Measurements from ENCODE around the gene UBE2G1.

DNA sequence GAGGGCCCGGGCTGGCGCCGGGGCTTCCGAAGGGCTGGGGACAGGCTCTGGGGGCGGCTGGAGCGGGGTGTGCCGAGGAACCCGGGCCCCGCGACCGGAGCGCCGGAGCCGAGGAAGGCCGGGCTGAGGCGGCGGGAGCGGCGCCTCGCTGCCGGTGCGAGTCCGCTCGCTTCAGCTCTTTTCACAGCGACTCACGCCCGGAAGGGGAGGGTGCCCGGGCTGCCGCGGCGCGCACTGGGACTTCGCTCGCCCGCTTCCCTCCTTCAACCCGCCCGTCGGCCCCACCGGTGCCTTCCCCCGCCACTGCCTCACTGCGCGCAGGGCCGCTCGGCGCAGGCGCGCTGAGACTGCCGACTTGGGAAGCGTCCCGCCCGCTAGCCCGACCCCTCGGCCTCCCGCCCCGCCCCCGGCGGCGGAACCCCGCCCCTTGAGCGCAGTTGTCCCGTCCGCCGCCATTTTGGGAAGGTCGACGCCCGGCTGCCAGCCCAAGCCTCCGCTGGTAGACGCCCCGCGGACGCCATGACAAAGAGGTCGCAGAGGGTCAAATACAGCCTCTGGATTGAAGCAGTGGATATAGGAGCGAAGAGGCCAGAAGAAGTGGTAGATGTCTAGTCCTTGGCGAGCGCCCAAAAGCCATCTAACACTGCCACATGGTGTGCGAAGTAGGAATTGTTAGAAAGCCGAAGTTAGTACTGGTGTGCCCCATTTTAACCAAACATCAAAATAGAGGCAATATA lies at the start of gene UBE2G1:
- TF ChIP-seq MXI1 (IDR thresholded peaks at IDR 0.05; ENCODE audit: low read depth, low read length) (no peak), CHD1 (IDR thresholded peaks at IDR 0.05; ENCODE audit: low read length) (no peak), POLR2AphosphoS5 (IDR thresholded peaks at IDR 0.05; ENCODE audit: control insufficient read depth, insufficient read depth, low read depth, low read length) (peak; percentile 67), ZFP36 (IDR thresholded peaks at IDR 0.05; ENCODE audit: low read depth, low read length, partially characterized antibody) (no peak), FOS (IDR thresholded peaks at IDR 0.05; ENCODE audit: extremely low read depth, insufficient read length) (no peak), CBX8 (IDR thresholded peaks at IDR 0.05; ENCODE audit: borderline replicate concordance, extremely low read depth, low read depth, low read length, poor library complexity, severe bottlenecking) (no peak)
- TF ChIP-seq, protein P1, sequence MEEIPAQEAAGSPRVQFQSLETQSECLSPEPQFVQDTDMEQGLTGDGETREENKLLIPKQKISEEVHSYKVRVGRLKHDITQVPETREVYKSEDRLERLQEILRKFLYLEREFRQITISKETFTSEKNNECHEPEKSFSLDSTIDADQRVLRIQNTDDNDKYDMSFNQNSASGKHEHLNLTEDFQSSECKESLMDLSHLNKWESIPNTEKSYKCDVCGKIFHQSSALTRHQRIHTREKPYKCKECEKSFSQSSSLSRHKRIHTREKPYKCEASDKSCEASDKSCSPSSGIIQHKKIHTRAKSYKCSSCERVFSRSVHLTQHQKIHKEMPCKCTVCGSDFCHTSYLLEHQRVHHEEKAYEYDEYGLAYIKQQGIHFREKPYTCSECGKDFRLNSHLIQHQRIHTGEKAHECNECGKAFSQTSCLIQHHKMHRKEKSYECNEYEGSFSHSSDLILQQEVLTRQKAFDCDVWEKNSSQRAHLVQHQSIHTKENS (CRISPR knock-in tag; IDR thresholded peaks at IDR 0.05), result no peak

Measured in K562 (cell line).